GM12878 (cell line): ENCODE data around the gene PAX6. TPM values are rescaled to one million over a fixed set of nuclear protein-coding genes. Genes with fewer than 3 reads are reported as not detected.

Experiments used
- ATAC-seq: fragments of 200-7000 bp; cut with Tn5 transposase; 3 replicates; pipeline ENCODE4 v1.9.1; 2020; ENCODE audit warnings: mild to moderate bottlenecking, moderate library complexity
- BruUV-seq: library from RNA; stranded (reverse); fragments of 400-500 nt; replicated peaks from 2 replicates; lab custom pipeline; 2021; lab: Mats Ljungman, UMichigan
- CTCF ChIA-PET: fragments of 300-600 bp; sonication (Branson Sonifier 250); formaldehyde crosslinking; extraction: SDS; loops from one replicate; lab custom pipeline; 2021; ENCODE audit warnings: inconsistent platforms; lab: Yijun Ruan, JAX
- POLR2A ChIA-PET: fragments of 350-600 bp; formaldehyde crosslinking; extraction: SDS; loops from one replicate; lab custom pipeline; 2021; ENCODE audit warnings: inconsistent platforms; lab: Charles Lee
- RAD21 ChIA-PET: fragments of 300-600 bp; sonication (Branson Sonifier 250); formaldehyde crosslinking; loops from one replicate; lab custom pipeline; 2023; ENCODE audit warnings: antibody characterized with exemption; ENCODE audit not compliant: unreplicated experiment; lab: Charles Lee
- SMC1A ChIA-PET: fragments of 300-600 bp; sonication (Branson Sonifier 250); formaldehyde crosslinking; loops from one replicate; lab custom pipeline; 2023; ENCODE audit not compliant: unreplicated experiment, uncharacterized antibody; lab: Charles Lee
- DNase-seq: peaks from one replicate; pipeline ENCODE4 v3.0.0-alpha.2; 2011; ENCODE audit warnings: low read depth, low spot score
- FAIRE-seq: peaks from 3 replicates; lab custom pipeline; 2011; peaks lifted over from hg19 to GRCh38; lab: Jason Lieb, UNC
- H2AFZ ChIP-seq: 2 replicates; pipeline ENCODE4 v1.6.0; 2011; ENCODE audit warnings: low read depth, low read length, control low read depth; ENCODE audit not compliant: control insufficient read depth
- H3K27ac ChIP-seq: 2 replicates; pipeline ENCODE4 v1.5.1; 2011; ENCODE audit warnings: control low read depth; ENCODE audit not compliant: control insufficient read depth, insufficient read depth
- H3K27me3 ChIP-seq, 2 experiments: replicated peaks in 1 of 2; 2 replicates each; pipeline versions ENCODE4 v1.6.0 to v1.6.1; 2011; ENCODE audit warnings: low read length in 1 of 2; ENCODE audit not compliant: control insufficient read depth in 2 of 2, insufficient read depth in 2 of 2
- H3K36me3 ChIP-seq, 2 experiments: 2 replicates each; pipeline ENCODE4 v1.5.1; 2011; ENCODE audit warnings: low read length in 1 of 2; ENCODE audit not compliant: control insufficient read depth in 2 of 2, insufficient read depth in 2 of 2
- H3K4me1 ChIP-seq: 2 replicates; pipeline ENCODE4 v1.6.1; 2011; ENCODE audit warnings: mild to moderate bottlenecking, low read length, moderate library complexity, mixed read lengths; ENCODE audit not compliant: control insufficient read depth, insufficient read depth
- H3K4me2 ChIP-seq: 2 replicates; pipeline ENCODE4 v1.6.0; 2011; ENCODE audit warnings: control low read depth; ENCODE audit not compliant: control insufficient read depth, insufficient read depth
- H3K4me3 ChIP-seq: fragments of 200-600 bp; sonication (generic); 2 replicates; pipeline ENCODE4 v1.5.1; 2016
- H3K79me2 ChIP-seq: 2 replicates; pipeline ENCODE4 v1.6.0; 2011; ENCODE audit warnings: low read length; ENCODE audit not compliant: control insufficient read depth, insufficient read depth
- H3K9ac ChIP-seq: 2 replicates; pipeline ENCODE4 v1.8.0; 2011; ENCODE audit warnings: low read length, control low read depth, mixed read lengths; ENCODE audit not compliant: control insufficient read depth, insufficient read depth
- H3K9me3 ChIP-seq: replicated peaks from 3 replicates; pipeline ENCODE4 v1.5.1; 2011; ENCODE audit warnings: mild to moderate bottlenecking, low read length; ENCODE audit not compliant: control insufficient read depth, insufficient read depth
- H4K20me1 ChIP-seq: 2 replicates; pipeline ENCODE4 v1.6.0; 2011; ENCODE audit not compliant: control insufficient read depth, insufficient read depth
- BCL11A ChIP-seq: IDR thresholded peaks from 2 replicates; pipeline ENCODE4 v1.6.1; 2011; ENCODE audit warnings: low read depth, low read length
- BMI1 ChIP-seq: fragments of 450-650 bp; IDR thresholded peaks from 2 replicates; pipeline ENCODE4 v1.6.1; 2016; ENCODE audit warnings: mild to moderate bottlenecking, moderate library complexity, borderline replicate concordance
- CHD1 ChIP-seq: IDR thresholded peaks from 2 replicates; pipeline ENCODE4 v1.6.1; 2012; ENCODE audit warnings: low read depth, low read length, improper control_type of control experiment
- GABPA ChIP-seq: IDR thresholded peaks from 2 replicates; pipeline ENCODE4 v1.6.1; 2014; ENCODE audit warnings: antibody characterized with exemption, low read depth, mild to moderate bottlenecking, inconsistent platforms
- LARP7 ChIP-seq: fragments of 450-650 bp; IDR thresholded peaks from 2 replicates; pipeline ENCODE4 v1.6.1; 2017; ENCODE audit warnings: mild to moderate bottlenecking
- MEF2B ChIP-seq: fragments of 450-650 bp; IDR thresholded peaks from 2 replicates; pipeline ENCODE4 v1.6.1; 2018; ENCODE audit warnings: mild to moderate bottlenecking, moderate library complexity; ENCODE audit not compliant: partially characterized antibody, poor library complexity, severe bottlenecking
- NFXL1 ChIP-seq: fragments of 450-650 bp; IDR thresholded peaks from 2 replicates; pipeline ENCODE4 v1.6.1; 2017; ENCODE audit warnings: antibody characterized with exemption, mild to moderate bottlenecking, borderline replicate concordance
- RBBP5 ChIP-seq: fragments of 200-600 bp; sonication (generic); conservative IDR thresholded peaks from 2 replicates; pipeline ENCODE4 v1.6.1; 2016
- SRF ChIP-seq, 2 experiments: IDR thresholded peaks; 2 replicates each; pipeline ENCODE4 v1.6.1; 2011; ENCODE audit warnings: low read depth in 2 of 2, low read length in 2 of 2, mild to moderate bottlenecking in 1 of 2, moderate library complexity in 1 of 2
- TCF12 ChIP-seq: IDR thresholded peaks from 2 replicates; pipeline ENCODE4 v1.6.1; 2011; ENCODE audit warnings: low read depth, mild to moderate bottlenecking, low read length
- WGBS: methylation state at CpG from one replicate; pipeline ENCODE4 v1.1.6; 2016; ENCODE audit warnings: low lambda C conversion rate; ENCODE audit not compliant: insufficient replicate concordance, insufficient coverage; ENCODE audit errors: missing lambda C conversion rate; 5-methylcytosine and 5-hydroxymethylcytosine counted together
- in situ Hi-C: fragments of 300-500 bp; cut with MboI; formaldehyde crosslinking; loops from 9 replicates; pipeline ENCODE4 v1.14.3; 2018; ENCODE audit warnings: mixed read lengths
- intact Hi-C: fragments of 100-400 bp; cut with micrococcal nuclease; formaldehyde crosslinking; loops from one replicate; pipeline ENCODE4 v1.14.2; 2022; ENCODE audit not compliant: unreplicated experiment
- polyA plus RNA-seq, 11 experiments: library from polyadenylated mRNA; depleted of rRNA in 4 of 11; unstranded in 6 of 11; stranded (reverse) in 5 of 11; fragments of >200 nt; fragmentation: Nextera tagmentation in 4 of 11; fragmentation: Illumina TruSeq in 1 of 11; extraction: Ambion mirVana in 4 of 11; extraction: Trizol in 1 of 11; gene quantifications; 1 replicate in 1 of 11; 2 replicates in 10 of 11; pipeline versions ENCODE4 v1.2.1 to v1.2.3, GENCODE V29; 2011 to 2016; ENCODE audit warnings: inconsistent platforms in 2 of 11, missing spikeins in 2 of 11, low read depth in 1 of 11
- total RNA-seq, 4 experiments: library from RNA; depleted of rRNA in 3 of 4; stranded (reverse); fragments of >200 nt in 3 of 4; fragmentation: Illumina TruSeq in 1 of 4; extraction: Trizol in 1 of 4; gene quantifications; 2 replicates each; pipeline versions ENCODE4 v1.2.1 to v1.2.3, GENCODE V29; 2013 to 2021
- TF ChIP-seq, protein P1 (sequence below): IDR thresholded peaks from 2 replicates; pipeline ENCODE4 v1.6.1; 2011; ENCODE audit warnings: borderline replicate concordance, low read depth, mild to moderate bottlenecking, moderate library complexity, low read length; ENCODE audit not compliant: insufficient read depth, poor library complexity, severe bottlenecking
- TF ChIP-seq, protein P2 (sequence below): fragments of 150-350 bp; IDR thresholded peaks from 2 replicates; pipeline ENCODE4 v1.6.1; 2016; ENCODE audit warnings: low read depth, low read length
- TF ChIP-seq, protein P3 (sequence below): fragments of 450-650 bp; IDR thresholded peaks from 2 replicates; pipeline ENCODE4 v1.6.1; 2016; ENCODE audit warnings: mild to moderate bottlenecking, moderate library complexity, borderline replicate concordance

The PAX6 gene
- total and polyA plus RNA-seq, 10 of the 15 experiments (the other 5 are each of a cell fraction or from before 2014, with no cell fraction given), result 0.06 to 0.26 (median 0.10) TPM; not detected in 3

DNA sequence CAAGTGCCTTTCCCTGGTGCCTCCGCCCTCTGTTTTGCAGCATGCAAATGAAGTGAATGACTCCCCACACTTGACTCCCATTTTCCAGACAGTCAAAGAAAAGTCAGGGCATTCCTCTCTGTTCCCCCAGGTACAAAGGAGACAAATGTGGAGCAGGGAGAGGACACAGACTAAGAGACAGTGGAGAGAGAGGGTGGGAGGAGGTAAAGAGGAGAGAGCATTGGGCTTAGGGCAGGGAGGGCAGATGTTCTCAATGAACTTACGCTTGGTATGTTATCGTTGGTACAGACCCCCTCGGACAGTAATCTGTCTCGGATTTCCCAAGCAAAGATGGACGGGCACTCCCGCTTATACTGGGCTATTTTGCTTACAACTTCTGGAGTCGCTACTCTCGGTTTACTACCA, 9.8 kb downstream of the PAX6 start:
- Histone ChIP-seq H3K9me3 (peaks cover 3% of the 10 kb centered on the region; the same call in 1 of the 3 replicates), H3K36me3 (no peaks in the 10 kb centered on the region), H3K4me3 (no peak overlapping the region), H3K79me2 (no peaks in the 10 kb centered on the region), H3K9ac (no peak overlapping the region), H3K27me3 (peaks cover 36 to 61% of the 10 kb centered on the region in 2 experiments), H4K20me1 (no peaks in the 10 kb centered on the region), H3K4me2 (no peak overlapping the region), H3K27ac (no peak overlapping the region), H3K4me1 (peaks cover 3% of the 10 kb centered on the region; the same call in 1 of the 2 replicates), H2AFZ (no peak overlapping the region)
- in situ Hi-C loops (no loop called here), intact Hi-C loops (loop anchor here (10.0 kb wide), 1 partner anchor 156 kb away; no protein-coding TSS in a partner anchor)
- FAIRE-seq (no peak), DNase-seq (no peak), ATAC-seq (no peak)
- SMC1A ChIA-PET, result interaction anchor here (1.5 kb wide), 1 partner anchor 11 kb away, joined by 3 read pairs; no protein-coding TSS in a partner anchor
- TF ChIP-seq, protein P1, sequence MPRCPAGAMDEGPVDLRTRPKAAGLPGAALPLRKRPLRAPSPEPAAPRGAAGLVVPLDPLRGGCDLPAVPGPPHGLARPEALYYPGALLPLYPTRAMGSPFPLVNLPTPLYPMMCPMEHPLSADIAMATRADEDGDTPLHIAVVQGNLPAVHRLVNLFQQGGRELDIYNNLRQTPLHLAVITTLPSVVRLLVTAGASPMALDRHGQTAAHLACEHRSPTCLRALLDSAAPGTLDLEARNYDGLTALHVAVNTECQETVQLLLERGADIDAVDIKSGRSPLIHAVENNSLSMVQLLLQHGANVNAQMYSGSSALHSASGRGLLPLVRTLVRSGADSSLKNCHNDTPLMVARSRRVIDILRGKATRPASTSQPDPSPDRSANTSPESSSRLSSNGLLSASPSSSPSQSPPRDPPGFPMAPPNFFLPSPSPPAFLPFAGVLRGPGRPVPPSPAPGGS, result no peak
- no peak for TF ChIP-seq SRF (IDR thresholded peaks at IDR 0.05; ENCODE audit: low read depth in 2 of 2, low read length in 2 of 2)
- TF ChIP-seq BCL11A, result no peak
- TF ChIP-seq RBBP5, result no peak
- no peak for TF ChIP-seq LARP7
- TF ChIP-seq NFXL1, result no peak
- TF ChIP-seq, protein P2, sequence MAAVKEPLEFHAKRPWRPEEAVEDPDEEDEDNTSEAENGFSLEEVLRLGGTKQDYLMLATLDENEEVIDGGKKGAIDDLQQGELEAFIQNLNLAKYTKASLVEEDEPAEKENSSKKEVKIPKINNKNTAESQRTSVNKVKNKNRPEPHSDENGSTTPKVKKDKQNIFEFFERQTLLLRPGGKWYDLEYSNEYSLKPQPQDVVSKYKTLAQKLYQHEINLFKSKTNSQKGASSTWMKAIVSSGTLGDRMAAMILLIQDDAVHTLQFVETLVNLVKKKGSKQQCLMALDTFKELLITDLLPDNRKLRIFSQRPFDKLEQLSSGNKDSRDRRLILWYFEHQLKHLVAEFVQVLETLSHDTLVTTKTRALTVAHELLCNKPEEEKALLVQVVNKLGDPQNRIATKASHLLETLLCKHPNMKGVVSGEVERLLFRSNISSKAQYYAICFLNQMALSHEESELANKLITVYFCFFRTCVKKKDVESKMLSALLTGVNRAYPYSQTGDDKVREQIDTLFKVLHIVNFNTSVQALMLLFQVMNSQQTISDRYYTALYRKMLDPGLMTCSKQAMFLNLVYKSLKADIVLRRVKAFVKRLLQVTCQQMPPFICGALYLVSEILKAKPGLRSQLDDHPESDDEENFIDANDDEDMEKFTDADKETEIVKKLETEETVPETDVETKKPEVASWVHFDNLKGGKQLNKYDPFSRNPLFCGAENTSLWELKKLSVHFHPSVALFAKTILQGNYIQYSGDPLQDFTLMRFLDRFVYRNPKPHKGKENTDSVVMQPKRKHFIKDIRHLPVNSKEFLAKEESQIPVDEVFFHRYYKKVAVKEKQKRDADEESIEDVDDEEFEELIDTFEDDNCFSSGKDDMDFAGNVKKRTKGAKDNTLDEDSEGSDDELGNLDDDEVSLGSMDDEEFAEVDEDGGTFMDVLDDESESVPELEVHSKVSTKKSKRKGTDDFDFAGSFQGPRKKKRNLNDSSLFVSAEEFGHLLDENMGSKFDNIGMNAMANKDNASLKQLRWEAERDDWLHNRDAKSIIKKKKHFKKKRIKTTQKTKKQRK, result no peak
- no peak for TF ChIP-seq BMI1
- TF ChIP-seq MEF2B, result no peak
- no peak for TF ChIP-seq GABPA
- TF ChIP-seq CHD1, result no peak
- TF ChIP-seq, protein P3, sequence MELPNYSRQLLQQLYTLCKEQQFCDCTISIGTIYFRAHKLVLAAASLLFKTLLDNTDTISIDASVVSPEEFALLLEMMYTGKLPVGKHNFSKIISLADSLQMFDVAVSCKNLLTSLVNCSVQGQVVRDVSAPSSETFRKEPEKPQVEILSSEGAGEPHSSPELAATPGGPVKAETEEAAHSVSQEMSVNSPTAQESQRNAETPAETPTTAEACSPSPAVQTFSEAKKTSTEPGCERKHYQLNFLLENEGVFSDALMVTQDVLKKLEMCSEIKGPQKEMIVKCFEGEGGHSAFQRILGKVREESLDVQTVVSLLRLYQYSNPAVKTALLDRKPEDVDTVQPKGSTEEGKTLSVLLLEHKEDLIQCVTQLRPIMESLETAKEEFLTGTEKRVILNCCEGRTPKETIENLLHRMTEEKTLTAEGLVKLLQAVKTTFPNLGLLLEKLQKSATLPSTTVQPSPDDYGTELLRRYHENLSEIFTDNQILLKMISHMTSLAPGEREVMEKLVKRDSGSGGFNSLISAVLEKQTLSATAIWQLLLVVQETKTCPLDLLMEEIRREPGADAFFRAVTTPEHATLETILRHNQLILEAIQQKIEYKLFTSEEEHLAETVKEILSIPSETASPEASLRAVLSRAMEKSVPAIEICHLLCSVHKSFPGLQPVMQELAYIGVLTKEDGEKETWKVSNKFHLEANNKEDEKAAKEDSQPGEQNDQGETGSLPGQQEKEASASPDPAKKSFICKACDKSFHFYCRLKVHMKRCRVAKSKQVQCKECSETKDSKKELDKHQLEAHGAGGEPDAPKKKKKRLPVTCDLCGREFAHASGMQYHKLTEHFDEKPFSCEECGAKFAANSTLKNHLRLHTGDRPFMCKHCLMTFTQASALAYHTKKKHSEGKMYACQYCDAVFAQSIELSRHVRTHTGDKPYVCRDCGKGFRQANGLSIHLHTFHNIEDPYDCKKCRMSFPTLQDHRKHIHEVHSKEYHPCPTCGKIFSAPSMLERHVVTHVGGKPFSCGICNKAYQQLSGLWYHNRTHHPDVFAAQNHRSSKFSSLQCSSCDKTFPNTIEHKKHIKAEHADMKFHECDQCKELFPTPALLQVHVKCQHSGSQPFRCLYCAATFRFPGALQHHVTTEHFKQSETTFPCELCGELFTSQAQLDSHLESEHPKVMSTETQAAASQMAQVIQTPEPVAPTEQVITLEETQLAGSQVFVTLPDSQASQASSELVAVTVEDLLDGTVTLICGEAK, result no peak
- TF ChIP-seq TCF12, result no peak
- CTCF ChIA-PET, result no interaction called here
- POLR2A ChIA-PET, result no interaction called here
- RAD21 ChIA-PET, result no interaction called here
- BruUV-seq, result no TSS peak
- 12% methylated on average over 9 of the region's 9 CpGs for WGBS
